GM19324 (cell line): ENCODE measurements around the gene GREB1L.
"Not testable (repeated sequence)": the region's sequence is repeated elsewhere in the genome, so short reads cannot be mapped to it uniquely, and the experiment has no call there.

Source experiments
- ATAC-seq: cut with Tn5 transposase; IDR thresholded peaks from one replicate; pipeline ENCODE4 v1.9.1; 2021; ENCODE audit warnings: mild to moderate bottlenecking, moderate library complexity; ENCODE audit not compliant: unreplicated experiment, low FRiP score

GREB1L gene

DNA sequence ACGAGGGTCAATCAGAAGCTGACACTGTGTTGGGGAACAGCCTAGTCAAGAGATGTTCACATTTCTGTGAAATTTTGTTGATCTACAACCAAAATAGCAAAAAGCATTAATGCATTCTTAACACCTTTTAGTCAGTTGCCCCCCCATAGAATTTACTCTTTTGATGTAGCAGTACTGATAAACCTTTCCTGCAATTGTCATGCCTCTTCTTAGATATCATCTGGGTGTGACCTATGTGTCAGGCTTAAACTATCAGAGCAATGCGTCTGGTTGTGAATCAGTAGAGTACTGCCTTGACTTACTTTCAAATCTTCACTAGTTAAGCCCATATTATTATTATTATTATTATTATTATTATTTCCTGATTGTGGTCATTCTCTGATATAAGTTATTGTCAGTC, 61.9 kb downstream of the GREB1L start:
- ATAC-seq, result no peak

DNA sequence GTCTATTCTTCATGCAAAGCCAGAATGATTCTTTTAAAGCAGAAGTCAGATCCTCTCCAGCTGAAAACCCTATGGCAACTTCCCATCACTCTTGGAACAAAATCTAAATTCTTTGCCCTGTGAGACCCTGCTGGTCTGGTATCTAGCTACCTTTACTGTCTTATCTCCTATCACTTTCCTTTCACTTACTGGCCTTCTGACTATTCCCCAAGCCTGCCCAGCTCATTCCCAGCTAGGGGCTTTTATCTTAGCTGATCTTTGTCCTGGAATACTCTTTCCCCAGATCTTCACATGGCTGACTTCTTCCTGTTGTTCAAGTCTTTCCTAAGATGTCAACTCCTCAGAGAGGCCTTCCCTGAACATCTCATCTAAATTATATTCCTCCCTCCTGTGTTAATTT, 63.6 kb downstream of the GREB1L start:
- ATAC-seq, result no peak

DNA sequence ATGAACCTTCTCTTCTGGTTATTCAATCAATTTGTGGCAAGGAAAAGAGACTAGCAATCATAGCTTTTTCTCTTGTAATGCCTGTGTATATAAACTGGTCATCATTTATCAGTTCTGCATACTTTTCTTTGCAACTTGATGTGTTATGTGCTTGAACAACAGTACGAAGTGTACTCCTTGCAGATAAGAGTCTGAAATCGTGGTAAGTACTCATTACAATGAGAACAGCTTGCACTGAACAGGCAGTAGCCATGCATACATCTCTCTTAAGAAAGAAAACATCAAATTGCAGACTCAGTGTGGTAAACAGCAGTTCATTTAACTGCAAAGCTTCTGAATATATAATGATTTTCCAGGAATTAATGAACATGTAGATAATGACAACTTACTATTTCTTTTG, 64.3 kb downstream of the GREB1L start:
- ATAC-seq, result no peak

DNA sequence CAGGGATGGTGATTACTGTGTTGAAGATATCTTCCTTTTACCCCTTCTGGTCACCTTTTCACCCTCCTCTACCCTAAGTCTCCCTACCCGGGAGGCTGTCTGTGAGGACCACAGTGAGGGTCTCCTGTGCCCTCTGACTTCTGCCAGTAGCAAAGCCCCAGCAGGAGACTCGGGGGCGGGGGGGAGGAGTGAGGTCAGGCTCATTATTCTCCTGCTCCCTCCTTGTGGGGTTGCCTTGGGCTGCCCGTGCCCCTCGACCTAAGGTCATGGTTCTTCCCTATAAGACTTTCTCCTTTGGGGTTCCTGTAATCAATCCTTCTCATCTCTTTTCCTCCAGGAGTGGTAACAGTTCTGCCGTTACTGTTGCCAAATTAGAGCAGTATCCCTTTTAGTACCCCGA, 65.5 kb downstream of the GREB1L start:
- no peak for ATAC-seq

DNA sequence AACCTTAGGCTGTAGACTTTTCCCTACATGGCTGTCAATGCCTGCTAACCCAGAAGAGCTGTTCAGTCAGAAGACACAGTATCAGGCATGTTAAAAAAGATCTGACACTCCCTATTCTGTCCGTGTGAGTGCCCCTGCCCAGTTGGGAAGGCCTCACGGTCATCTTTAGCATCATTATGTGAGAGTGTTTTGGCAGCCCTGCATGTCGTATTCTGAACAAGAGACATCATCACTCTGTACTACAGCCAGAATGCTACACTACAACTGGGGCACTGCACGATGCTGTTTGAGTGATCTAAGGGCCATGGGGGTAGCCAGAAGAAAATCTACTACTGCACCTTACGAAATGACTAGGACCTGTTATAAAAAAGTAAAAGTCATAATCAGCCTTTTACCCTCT, 67.2 kb downstream of the GREB1L start:
- no peak for ATAC-seq

DNA sequence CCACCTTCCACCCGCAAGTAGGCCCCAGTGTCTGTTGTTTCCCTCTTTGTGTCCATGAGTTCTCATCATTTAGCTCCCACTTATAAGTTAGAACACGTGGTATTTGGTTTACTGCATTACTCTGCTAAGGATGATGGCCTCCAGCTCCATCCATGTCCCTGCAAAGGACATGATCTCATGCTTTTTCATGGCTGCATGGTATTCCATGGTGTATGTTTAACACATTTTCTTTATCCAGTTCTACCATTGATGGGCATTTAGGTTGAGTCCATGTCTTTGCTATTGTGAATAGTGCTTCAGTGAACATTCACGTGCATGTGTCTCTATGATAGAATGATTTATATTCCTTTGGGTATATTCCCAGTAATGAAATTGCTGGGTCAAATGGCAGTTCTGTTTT, 69.9 kb downstream of the GREB1L start:
- not testable (repeated sequence) for ATAC-seq

DNA sequence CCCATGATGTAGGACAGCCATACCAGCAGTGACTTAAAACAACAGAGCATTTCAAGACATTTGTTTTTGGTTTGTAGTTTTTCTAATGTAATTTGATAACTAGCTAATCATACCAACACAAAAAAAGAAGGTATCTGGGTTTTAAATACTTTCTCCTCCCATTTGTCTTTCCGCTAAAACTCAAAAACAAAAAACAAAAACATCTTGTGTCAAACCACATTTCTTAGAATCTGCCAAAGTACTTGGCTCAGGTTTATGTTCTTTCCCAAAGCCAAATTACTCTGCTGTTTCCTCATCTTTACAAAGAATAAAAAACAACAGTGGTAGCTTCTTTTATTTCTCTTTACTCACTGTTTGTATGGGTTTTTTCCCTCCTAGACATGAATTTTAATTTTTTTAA, 71.5 kb downstream of the GREB1L start:
- ATAC-seq, result no peak

DNA sequence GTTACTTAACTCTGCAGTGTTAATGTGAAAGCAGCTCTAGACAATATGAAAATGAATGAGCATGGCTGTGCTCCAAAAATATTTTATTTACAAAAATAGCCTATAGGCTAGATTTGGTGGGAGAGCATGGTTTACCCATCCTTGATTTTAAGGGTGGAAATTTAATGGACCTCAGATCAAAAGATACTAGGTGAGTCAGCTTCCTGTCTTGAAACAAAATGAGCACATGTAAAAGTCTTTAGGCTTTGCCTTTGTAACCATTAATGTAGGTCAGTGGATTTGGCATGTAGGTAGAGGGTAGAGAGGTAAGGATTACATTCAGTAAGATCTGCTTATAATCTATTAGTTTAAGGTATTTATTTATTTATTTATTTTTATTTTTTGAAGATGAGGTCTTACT, 72.7 kb downstream of the GREB1L start:
- ATAC-seq, result no peak

DNA sequence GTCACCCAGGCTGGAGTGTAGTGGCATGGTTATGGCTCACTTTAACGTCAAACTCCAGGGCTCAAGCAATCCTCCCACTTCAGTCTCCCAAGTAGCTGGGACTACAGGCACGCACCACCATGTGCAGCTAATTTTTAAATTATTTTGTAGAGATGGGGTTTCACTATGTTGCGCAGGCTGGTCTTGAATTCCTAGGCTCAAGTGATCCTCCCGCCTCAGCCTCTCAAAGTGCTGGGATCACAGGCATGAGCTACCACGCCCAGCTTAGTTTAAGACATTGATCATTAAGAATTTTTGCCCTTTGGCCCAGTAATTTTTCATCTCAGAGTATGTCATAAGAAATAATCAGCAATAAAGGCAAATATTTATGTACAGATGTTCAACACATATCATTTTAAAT, 73.1 kb downstream of the GREB1L start:
- not testable (repeated sequence) for ATAC-seq

DNA sequence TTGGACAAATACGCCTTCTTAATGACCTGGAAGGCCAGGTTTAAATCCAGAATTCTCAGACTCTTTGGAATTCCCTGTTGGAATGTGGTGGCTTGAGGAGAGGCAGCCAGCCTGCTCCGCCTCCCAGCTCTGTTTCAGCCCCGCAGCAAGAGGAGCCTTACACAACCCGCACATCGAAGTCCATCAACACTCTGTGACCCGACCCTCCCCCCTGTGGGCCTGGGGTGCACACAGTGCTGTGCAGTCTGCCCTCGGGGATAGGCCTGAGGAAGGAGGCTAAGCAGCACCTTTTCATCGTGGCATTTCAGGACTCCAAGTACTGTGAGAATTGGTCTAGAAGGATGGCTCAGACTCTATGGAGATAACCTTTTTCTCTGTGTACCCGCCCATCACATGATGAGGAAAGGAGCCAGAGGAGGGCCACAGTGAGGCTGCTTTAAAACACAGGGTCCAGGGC, 73.7 kb downstream of the GREB1L start:
- ATAC-seq, result no peak

DNA sequence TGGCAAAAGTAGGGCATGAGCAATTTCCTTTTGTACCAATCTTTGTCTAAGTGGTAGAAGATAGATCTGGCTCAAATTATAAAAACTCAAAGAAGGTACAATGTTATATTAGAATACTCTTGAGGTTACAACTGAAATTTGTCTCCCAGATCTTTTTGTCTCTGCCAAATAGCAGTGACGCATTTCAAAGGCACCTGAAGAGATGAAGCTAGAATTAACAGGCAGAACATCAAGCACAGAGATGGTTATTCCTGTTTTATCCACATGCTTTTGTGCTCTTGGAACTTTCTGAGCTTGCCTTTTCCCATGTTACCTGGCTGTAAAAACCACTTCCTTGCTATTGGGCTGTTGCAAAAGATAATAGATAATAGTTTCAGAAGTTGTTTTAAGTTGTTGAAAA, 74.3 kb downstream of the GREB1L start:
- no peak for ATAC-seq

DNA sequence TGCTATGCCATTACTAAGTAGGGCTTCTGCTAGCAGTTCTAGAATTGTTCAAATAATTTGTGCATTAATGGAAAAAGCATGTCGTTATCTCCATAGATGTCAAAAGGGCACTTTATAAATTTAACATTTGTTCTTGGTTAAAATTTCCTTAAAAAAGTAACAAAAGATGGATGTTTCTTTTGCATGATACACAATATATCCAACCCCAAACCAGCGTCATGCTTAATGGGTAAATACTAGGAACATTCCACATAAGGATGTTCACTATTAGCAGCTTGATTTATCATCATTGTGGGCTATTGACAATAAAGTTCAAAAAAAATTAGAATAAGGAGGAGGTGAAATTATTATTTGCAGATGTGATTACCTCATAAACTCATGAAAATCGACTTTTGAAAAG, 79.7 kb downstream of the GREB1L start:
- ATAC-seq, result no peak

DNA sequence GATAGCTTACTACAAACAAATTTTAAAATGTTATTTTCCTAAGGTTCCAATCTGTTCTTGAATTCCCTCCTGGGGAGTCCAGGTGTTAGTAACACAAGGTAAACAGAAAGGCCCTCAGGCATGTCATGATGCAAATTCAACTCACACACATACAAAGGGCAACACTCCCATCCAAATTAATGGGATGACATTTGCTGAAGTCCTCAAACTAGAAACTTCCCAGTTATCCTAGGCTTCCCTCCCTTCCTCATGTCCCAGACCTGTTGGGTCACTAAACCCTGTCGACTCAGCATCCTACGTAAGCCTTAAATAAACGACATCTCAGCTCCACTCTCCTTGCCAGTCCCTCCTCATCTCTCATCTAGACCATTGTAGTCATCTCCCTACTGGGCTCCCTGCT, 85.1 kb downstream of the GREB1L start:
- ATAC-seq, result no peak

DNA sequence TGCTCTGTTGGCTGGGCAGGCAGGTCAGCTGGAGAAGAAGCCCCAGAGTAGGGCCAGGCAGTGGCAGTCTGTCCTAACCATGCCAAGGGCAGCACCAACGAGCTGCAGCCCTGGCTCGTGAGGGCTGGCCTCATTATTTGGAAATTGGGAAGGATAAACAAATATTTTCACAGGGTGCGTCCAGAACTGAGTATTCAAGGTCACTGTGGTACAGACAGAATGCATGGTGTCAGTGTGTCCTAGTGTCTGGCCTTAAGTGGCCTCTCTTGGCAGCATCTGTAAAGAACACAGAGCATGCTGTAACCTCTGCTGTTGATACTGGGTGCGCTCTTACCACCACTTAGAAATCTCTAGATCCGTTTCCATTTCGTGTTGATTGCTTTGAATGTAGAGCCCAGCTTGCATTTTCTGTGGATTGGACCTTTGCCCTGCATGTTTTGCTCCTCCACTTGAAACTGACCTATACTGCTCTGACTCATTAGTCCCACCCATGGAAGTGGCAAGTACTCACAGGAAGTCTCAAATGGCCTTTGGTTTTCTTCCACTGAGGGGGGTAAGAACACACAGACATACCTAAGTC, 88.2 kb downstream of the GREB1L start:
- no peak for ATAC-seq

DNA sequence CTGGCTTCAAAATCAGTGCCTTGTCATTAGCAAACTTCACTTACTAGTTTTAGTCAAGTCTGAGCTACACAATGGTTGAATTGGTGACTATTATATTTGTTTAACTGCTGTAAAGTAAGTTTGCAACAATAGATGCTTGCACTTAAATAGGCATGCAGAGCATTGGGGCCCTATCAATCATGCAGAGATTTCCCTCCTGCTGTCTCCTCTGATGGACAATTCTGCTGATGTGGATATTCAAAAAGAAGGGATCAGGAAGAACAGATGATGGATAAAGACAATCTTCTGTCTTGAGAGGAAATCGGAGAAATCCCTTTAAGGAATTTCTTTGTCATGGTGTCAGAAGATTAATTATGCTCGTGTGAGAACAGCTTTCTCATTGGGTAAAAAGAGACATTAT, 89.0 kb downstream of the GREB1L start:
- ATAC-seq, result no peak

DNA sequence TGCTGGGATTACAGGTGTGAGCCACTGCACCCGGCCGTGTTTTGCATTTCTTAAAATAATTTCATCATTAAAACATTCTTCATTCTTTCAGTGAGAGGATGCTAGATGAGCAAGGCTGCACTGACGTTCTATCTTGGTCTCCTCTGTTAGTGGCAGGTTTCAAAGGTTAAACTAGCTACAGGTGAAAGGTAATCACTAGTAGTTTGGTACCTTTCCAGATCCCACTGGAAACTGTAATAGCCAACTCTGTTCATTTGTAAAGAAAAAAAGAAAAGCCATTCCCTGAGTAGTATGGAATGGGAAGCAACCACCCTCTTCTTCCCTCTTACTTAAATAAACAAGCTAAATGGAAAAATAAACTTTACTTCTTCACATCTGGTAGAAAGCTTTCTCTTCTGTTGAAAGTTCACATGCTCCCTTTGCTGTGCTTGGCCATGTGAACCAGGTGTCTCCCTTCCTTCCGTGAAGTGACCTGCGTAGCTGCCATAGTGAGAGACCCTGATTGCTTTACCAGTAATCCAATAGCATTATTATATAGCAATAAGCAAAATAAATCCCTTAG, 94.0 kb downstream of the GREB1L start:
- no peak for ATAC-seq

DNA sequence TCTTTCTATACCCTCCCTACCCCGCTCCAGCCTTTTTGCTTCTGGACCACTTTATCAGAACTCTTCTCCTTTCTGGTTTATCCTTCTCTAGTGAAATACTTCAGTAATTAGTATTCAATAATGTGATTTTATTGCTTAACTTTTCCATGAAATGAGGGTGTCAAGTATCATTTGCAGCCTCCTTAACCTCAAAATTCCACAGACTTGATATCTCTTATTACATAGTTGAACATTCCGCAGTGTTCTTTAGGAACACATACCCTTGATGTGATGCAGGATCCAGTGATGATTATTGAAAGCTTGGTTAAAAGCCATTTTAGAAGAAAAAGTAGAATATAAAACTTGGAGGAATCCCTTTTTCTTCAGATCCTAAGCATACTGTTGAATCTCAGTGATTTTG, 94.8 kb downstream of the GREB1L start:
- ATAC-seq, result no peak

DNA sequence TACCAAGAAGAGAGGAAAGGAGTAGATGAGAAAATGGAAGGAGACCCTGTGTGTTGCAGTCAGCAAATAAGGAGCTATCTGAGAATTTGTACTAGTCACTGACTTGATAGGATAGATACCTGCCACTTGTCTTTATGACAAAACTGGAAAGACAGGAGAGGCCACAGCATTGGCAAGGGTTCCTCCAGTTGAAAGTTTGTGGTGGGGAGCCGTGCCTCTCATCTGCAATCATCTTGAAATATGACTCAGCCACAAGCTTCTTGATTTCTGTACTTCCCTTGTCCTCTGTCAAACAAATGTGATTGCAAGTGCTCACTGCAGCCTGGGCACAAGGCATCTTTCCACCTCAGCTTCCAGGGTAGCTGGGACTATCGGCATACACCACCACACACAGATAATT, 99.1 kb downstream of the GREB1L start:
- no peak for ATAC-seq

DNA sequence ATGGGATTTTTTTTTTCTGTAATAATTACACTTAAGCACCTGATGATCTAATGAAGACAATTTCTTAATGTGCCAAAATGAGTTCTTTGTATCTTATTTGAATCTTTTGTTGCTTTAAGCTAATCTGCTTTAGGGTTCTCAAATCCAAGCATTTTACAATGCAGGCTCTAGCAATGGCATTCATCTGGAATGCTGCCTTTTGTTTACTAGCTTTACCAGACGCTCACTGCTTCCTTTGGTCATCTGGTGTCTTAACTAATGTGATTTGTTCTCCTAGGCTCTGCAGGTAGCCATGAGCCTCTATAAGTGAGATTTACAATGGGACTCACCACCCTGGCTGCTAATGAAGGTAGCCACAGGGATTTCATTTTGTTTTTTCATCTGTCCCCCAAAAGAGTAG, 100.3 kb downstream of the GREB1L start:
- ATAC-seq, result no peak

DNA sequence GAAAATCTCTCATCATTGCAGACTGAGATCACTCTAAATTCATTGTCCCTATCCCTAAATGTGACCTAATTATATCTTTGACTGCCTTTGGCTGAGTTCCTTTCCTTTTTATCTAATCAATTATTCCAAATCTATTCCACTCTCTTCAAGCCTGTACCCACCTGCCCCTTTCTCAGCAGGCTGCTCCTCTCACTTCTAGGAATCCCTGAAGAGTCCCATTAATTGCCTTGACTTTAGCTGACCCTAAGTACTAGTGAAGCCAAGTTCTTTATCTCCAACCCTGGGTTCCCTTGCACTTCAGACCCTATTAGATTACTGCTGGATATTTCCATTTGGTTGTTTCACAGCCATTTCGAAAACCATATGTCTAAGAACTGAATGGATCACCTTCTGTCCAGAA, 102.8 kb downstream of the GREB1L start:
- no peak for ATAC-seq

DNA sequence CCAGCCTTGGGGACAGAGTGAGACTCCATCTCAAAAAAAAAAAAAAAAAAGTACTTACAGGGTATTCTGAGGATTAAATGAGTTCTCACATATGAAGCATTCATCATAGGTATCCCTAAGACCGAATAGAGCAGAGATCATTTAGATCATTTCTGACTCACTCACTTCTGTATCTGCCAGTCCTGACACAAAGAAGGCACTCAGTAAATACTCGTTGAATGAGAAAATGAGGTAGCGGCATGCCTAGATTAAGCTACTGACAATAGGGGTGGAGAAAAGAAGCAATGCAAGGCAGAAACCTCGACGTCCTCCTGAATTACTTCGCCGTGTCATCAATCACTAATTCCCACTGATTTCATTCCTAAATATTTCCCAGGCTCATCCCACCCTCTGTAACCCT, 103.8 kb downstream of the GREB1L start:
- ATAC-seq, result no peak

DNA sequence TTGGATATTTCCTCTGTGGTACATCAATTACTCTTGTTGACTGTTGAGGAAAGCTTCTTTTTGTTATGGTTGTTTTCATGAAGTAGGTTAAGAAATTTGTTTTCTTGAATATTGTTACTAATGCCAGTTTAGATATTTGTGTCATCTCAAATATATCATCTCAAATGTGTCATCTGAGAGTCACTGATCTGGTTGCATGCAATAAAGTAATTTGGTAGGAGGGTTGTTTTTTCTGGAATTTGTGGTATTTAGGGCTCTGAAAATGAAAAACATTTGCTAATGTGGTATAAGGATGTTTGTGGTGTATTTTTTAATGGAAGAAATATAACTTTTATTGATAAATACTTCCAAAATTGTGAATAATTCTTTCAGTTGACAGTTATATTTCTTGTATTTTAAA, 117.7 kb downstream of the GREB1L start:
- ATAC-seq, result no peak

DNA sequence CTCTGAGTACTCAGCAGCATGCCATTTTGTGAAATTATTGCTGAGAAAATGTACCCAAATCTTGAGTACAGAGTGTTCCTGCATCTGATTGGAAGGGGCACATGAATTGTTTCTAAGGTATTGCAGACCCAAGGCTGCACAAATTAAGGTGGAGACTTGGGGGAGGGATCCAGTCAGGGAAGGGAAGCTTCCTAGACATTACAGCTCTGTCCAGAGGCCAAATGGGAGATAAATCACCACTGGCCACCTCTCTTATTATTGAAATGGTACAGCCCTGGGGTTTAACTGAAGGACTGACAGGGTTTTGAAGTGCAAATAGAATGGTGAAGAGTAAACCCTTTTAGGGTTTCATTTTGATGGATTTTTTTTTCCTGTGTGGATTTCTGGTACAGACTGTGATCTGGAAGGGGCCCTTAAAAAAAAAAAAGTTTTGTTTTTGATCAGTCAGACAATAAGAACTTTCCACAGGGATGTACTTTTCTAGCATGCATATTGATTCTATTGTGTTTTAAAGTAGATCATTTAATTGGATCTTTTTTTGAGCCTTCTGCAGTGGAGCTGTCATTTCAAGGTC, 119.4 kb downstream of the GREB1L start:
- ATAC-seq, result no peak
